ENCODE results near the gene CMTM4.

Gene CMTM4

DNA sequence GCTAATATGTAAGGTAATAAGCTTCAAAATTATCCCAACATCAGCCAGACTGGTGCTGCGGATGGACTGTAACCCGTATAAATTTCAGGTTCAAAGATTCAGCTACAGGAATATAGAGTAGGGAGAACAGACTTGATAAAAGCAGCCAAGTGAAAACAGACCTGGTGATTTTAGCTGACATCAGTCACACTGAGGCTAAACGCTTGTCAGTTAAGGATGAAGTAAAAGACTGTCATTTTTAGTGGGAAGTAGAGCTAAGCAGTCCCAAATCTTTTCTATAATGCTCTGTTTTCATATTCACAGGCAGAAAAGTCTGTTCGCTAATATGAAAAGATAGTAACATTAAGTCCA lies 35.4 kb downstream of the CMTM4 start:
- H3K27me3 ChIP-seq (ENCODE audit: control insufficient read depth, insufficient read depth, low read length) = no peaks in the 10 kb centered on the region
- no peaks in the 10 kb centered on the region for H3K36me3 ChIP-seq (ENCODE audit: control insufficient read depth, insufficient read depth, low read length)
- H3K9me3 ChIP-seq (ENCODE audit: control insufficient read depth, low read length) = no peaks in the 10 kb centered on the region
- H3K79me2 ChIP-seq = peaks cover 17% of the 10 kb centered on the region
- no peak overlapping the region for H3K9ac ChIP-seq
- no peak for TF ChIP-seq CTCF (IDR thresholded peaks at IDR 0.05)
- H3K27ac ChIP-seq = peak overlapping the region; percentile 80
- peak overlapping the region; percentile 59 for H3K4me2 ChIP-seq (ENCODE audit: low read length)
- H3K4me3 ChIP-seq (ENCODE audit: low read depth, low read length) = peak overlapping the region; percentile 17
- peaks cover 23% of the 10 kb centered on the region for H3K4me1 ChIP-seq
- H2AFZ ChIP-seq = peak overlapping the region; percentile 18

DNA sequence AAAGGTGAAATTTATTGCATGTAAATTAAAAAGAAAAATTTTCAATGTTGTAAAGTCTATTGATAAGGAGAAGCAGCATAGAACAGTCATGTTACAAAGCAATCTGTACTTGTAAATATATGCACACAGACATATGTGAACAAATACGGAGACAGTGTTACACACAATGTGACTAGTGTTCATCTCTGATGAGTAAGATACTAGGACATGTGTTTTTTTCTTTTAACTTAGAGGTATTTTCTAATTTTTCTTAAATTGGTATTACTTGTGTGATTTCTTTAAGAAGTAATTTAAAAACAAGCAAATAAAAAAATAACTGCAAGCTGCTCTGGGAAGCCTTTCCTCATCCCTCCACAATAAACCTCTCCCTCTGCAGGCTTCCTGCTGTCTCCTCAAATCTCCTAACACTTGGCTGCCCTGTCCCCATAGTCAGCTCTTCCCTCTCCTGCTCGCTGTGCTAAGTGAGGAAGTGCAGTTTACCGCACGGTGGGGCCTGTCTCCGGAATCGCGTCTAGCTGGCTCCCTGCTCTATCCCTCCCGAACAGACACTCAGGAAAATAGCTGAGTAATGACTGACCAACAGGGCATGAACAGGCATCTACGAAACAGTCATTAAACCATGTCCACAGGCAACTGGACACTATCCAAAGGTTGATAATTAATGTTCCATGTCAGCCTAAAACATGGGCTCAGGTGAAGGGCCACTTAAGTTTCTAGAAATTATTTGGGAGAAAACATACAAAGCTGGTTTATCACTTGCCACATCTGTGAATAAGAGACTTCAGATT lies 35.9 kb downstream of the CMTM4 start:
- no peaks in the 10 kb centered on the region for H3K9me3 ChIP-seq (ENCODE audit: control insufficient read depth, low read length)
- H3K27ac ChIP-seq = peak overlapping the region; percentile 80
- no peaks in the 10 kb centered on the region for H3K36me3 ChIP-seq (ENCODE audit: control insufficient read depth, insufficient read depth, low read length)
- H3K79me2 ChIP-seq = peaks cover 22% of the 10 kb centered on the region
- peak overlapping the region; percentile 24 for H3K4me3 ChIP-seq (ENCODE audit: low read depth, low read length)
- H2AFZ ChIP-seq = peak overlapping the region; percentile 18
- H3K4me1 ChIP-seq = peaks cover 23% of the 10 kb centered on the region
- peak; percentile 44 for TF ChIP-seq CTCF (IDR thresholded peaks at IDR 0.05)
- H3K27me3 ChIP-seq (ENCODE audit: control insufficient read depth, insufficient read depth, low read length) = no peaks in the 10 kb centered on the region
- no peak overlapping the region for H3K9ac ChIP-seq
- H3K4me2 ChIP-seq (ENCODE audit: low read length) = peak overlapping the region; percentile 59

DNA sequence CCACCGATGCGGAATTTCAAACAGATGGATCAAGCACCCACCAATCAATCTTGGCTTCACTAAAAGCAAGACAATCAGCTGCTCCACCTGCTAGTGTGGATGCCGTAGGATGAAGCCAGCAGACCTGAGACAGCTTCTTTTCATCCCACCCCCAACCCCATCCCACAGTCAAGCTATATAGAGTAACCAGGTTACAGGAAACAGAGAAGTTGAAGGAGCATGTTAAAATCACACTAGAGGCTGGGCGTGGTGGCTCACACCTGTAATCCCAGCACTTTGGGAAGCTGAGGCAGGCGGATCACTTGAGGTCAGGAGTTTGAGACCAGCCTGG lies 37.7 kb downstream of the CMTM4 start:
- no peak overlapping the region for H2AFZ ChIP-seq
- H3K9ac ChIP-seq = no peak overlapping the region
- H3K4me3 ChIP-seq (ENCODE audit: low read depth, low read length) = no peak overlapping the region
- no peaks in the 10 kb centered on the region for H3K9me3 ChIP-seq (ENCODE audit: control insufficient read depth, low read length)
- H3K4me1 ChIP-seq = peaks cover 24% of the 10 kb centered on the region
- no peak overlapping the region for H3K4me2 ChIP-seq (ENCODE audit: low read length)
- no peaks in the 10 kb centered on the region for H3K36me3 ChIP-seq (ENCODE audit: control insufficient read depth, insufficient read depth, low read length)
- H3K27me3 ChIP-seq (ENCODE audit: control insufficient read depth, insufficient read depth, low read length) = no peaks in the 10 kb centered on the region
- H3K79me2 ChIP-seq = peaks cover 39% of the 10 kb centered on the region
- H3K27ac ChIP-seq = no peak overlapping the region
- no peak for TF ChIP-seq CTCF (IDR thresholded peaks at IDR 0.05)

DNA sequence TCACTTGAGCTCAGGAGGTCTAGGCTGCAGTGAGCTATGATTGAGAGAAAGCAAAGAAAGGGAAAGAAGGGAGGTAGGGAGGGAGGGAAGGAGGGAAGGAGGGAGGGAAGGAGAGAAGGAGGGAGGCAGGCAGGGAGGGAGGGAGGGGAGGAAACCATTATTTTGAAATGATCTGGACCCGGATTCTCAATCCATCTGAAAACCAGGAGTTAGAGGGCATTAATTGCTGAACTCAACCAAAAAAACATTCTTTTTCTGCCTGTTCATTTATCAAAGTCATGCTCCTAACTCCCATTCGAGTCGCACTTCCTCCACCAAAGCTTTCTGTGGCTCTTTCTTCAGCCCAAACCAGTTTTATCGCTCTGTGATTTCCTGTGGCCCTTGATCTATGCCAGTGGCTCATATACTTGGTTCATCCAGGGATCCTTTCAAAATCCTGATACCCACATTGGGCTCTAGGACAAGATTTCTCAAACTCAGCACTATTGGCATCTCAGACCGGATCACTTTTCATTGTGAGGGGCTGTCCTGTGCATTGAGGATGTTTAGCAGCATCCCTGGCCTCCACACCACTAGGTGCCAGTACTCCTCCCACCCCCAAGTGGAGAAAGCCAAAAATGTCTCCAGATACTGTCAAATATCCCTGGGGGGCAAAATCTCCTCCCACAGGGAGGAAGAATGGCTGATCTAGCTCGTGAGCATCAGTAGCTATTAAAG lies 38.2 kb downstream of the CMTM4 start:
- no peak overlapping the region for H3K4me3 ChIP-seq (ENCODE audit: low read depth, low read length)

More for the DNA sequence above, 38.2 kb downstream of the CMTM4 start:
- TF ChIP-seq CTCF (IDR thresholded peaks at IDR 0.05) = no peak
- no peak overlapping the region for H3K9ac ChIP-seq
- peaks cover 45% of the 10 kb centered on the region for H3K79me2 ChIP-seq
- H3K4me1 ChIP-seq = peaks cover 26% of the 10 kb centered on the region
- peak overlapping the region; percentile 11 for H3K4me2 ChIP-seq (ENCODE audit: low read length)
- H3K27ac ChIP-seq = no peak overlapping the region
- H2AFZ ChIP-seq = no peak overlapping the region
- no peaks in the 10 kb centered on the region for H3K27me3 ChIP-seq (ENCODE audit: control insufficient read depth, insufficient read depth, low read length)
- no peaks in the 10 kb centered on the region for H3K36me3 ChIP-seq (ENCODE audit: control insufficient read depth, insufficient read depth, low read length)
- no peaks in the 10 kb centered on the region for H3K9me3 ChIP-seq (ENCODE audit: control insufficient read depth, low read length)

All from parathyroid adenoma (tissue), 2 donors.